Cardiac muscle cell (in vitro differentiated cells and primary cell): ENCODE measurements around the gene NR3C1. TPM values are rescaled to one million over a fixed set of nuclear protein-coding genes. Genes with fewer than 3 reads are reported as not detected.

Experiments used
- DNase-seq, 2 donors: peaks; one replicate each; pipeline versions ENCODE4 v3.0.0 to v3.0.0-alpha.2; 2010 to 2017; ENCODE audit warnings: low read depth in 1 of 2, low spot score in 1 of 2
- H3K27ac ChIP-seq: fragments of 200-600 bp; sonication (generic); 2 replicates; pipeline ENCODE4 v1.5.1; 2016
- H3K27me3 ChIP-seq: fragments of 200-600 bp; sonication (generic); 2 replicates; pipeline ENCODE4 v1.6.0; 2016; ENCODE audit warnings: control low read depth
- H3K36me3 ChIP-seq: fragments of 200-600 bp; sonication (generic); 2 replicates; pipeline ENCODE4 v1.5.1; 2016; ENCODE audit warnings: control low read depth
- H3K4me1 ChIP-seq: fragments of 200-600 bp; sonication (generic); 2 replicates; pipeline ENCODE4 v1.8.1; 2017; ENCODE audit warnings: low read depth, mild to moderate bottlenecking, mixed run types
- H3K4me3 ChIP-seq: fragments of 200-600 bp; sonication (generic); 2 replicates; pipeline ENCODE4 v1.5.1; 2016; ENCODE audit warnings: mild to moderate bottlenecking
- H3K9me3 ChIP-seq: fragments of 200-600 bp; sonication (generic); 2 replicates; pipeline ENCODE4 v1.5.1; 2017; ENCODE audit warnings: low read depth, mild to moderate bottlenecking, control low read depth
- polyA plus RNA-seq: library from polyadenylated mRNA; unstranded; fragments of >200 nt; fragmentation: Nextera tagmentation; extraction: Ambion mirVana; gene quantifications from 2 replicates; pipeline ENCODE4 v1.2.1, GENCODE V29; 2016
- total RNA-seq: library from RNA; depleted of rRNA; stranded (reverse); fragments of >200 nt; gene quantifications from 2 replicates; pipeline ENCODE4 v1.2.3, GENCODE V29; 2016
- TF ChIP-seq, protein P1 (sequence below): IDR thresholded peaks from 2 replicates; pipeline ENCODE4 v1.5.1; 2012; ENCODE audit warnings: low read depth, mild to moderate bottlenecking, low read length

The NR3C1 gene
- total and polyA plus RNA-seq, 2 experiments from 2014 or later: 9.4 to 9.7 TPM

- no peaks in the 10 kb centered on the region for H3K4me1 ChIP-seq
- DNase-seq: peak in 1 of 2 donors; percentile 33
- TF ChIP-seq, protein P1, sequence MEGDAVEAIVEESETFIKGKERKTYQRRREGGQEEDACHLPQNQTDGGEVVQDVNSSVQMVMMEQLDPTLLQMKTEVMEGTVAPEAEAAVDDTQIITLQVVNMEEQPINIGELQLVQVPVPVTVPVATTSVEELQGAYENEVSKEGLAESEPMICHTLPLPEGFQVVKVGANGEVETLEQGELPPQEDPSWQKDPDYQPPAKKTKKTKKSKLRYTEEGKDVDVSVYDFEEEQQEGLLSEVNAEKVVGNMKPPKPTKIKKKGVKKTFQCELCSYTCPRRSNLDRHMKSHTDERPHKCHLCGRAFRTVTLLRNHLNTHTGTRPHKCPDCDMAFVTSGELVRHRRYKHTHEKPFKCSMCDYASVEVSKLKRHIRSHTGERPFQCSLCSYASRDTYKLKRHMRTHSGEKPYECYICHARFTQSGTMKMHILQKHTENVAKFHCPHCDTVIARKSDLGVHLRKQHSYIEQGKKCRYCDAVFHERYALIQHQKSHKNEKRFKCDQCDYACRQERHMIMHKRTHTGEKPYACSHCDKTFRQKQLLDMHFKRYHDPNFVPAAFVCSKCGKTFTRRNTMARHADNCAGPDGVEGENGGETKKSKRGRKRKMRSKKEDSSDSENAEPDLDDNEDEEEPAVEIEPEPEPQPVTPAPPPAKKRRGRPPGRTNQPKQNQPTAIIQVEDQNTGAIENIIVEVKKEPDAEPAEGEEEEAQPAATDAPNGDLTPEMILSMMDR: no peak
- no peaks in the 10 kb centered on the region for H3K36me3 ChIP-seq
- H3K9me3 ChIP-seq: no peaks in the 10 kb centered on the region
- no peak overlapping the region for H3K4me3 ChIP-seq
- H3K27ac ChIP-seq: no peak overlapping the region
- no peaks in the 10 kb centered on the region for H3K27me3 ChIP-seq
These were observed 105.7 kb downstream of the NR3C1 start for GRCh38 chr5:143297756-143298155.

GRCh38 chr5:143290125-143290524 is 113.4 kb downstream of the NR3C1 start:
- Histone ChIP-seq H3K36me3 (no peaks in the 10 kb centered on the region), H3K4me1 (no peaks in the 10 kb centered on the region), H3K27ac (no peak overlapping the region), H3K4me3 (no peak overlapping the region), H3K9me3 (no peaks in the 10 kb centered on the region), H3K27me3 (no peaks in the 10 kb centered on the region)
- TF ChIP-seq, protein P1: no peak
- DNase-seq: no peak

GRCh38 chr5:143284521-143284920 is 119.0 kb downstream of the NR3C1 start:
- DNase-seq: no peak
- no peaks in the 10 kb centered on the region for H3K9me3 ChIP-seq
- no peaks in the 10 kb centered on the region for H3K36me3 ChIP-seq
- TF ChIP-seq, protein P1: no peak
- H3K27ac ChIP-seq: no peak overlapping the region
- no peak overlapping the region for H3K4me3 ChIP-seq
- H3K27me3 ChIP-seq: no peaks in the 10 kb centered on the region
- no peaks in the 10 kb centered on the region for H3K4me1 ChIP-seq

- Histone ChIP-seq H3K4me1 (no peaks in the 10 kb centered on the region), H3K27me3 (no peaks in the 10 kb centered on the region), H3K27ac (no peak overlapping the region), H3K9me3 (no peaks in the 10 kb centered on the region), H3K36me3 (no peaks in the 10 kb centered on the region), H3K4me3 (no peak overlapping the region)
- no peak for DNase-seq
- TF ChIP-seq, protein P1: no peak
These were observed 119.5 kb downstream of the NR3C1 start for GRCh38 chr5:143284002-143284401.

- H3K27ac ChIP-seq: no peak overlapping the region
- no peaks in the 10 kb centered on the region for H3K9me3 ChIP-seq
- H3K4me1 ChIP-seq: no peaks in the 10 kb centered on the region
- no peak overlapping the region for H3K4me3 ChIP-seq
- no peak for DNase-seq
- no peaks in the 10 kb centered on the region for H3K27me3 ChIP-seq
- H3K36me3 ChIP-seq: no peaks in the 10 kb centered on the region
- TF ChIP-seq, protein P1: no peak
These were observed 122.3 kb downstream of the NR3C1 start for GRCh38 chr5:143281226-143281625.

- H3K27ac ChIP-seq: no peak overlapping the region
- TF ChIP-seq, protein P1: no peak
- H3K27me3 ChIP-seq: no peaks in the 10 kb centered on the region
- no peaks in the 10 kb centered on the region for H3K36me3 ChIP-seq
- no peaks in the 10 kb centered on the region for H3K9me3 ChIP-seq
- H3K4me1 ChIP-seq: no peaks in the 10 kb centered on the region
- DNase-seq: peak in 1 of 2 donors; percentile 8
- no peak overlapping the region for H3K4me3 ChIP-seq
These were observed 123.8 kb downstream of the NR3C1 start for GRCh38 chr5:143279698-143280097.
